GM19452 (cell line): ENCODE results near the gene TMEM52.
A peak's percentile ranks its signal among the peaks of the same experiment; 100 is the strongest.

Source experiments
- ATAC-seq: cut with Tn5 transposase; IDR thresholded peaks from one replicate; pipeline ENCODE4 v1.9.1; 2021; ENCODE audit not compliant: unreplicated experiment

The TMEM52 gene

GRCh38 chr1:1915911-1916840, 2.9 kb downstream of the TMEM52 start:
- no peak for ATAC-seq

DNA sequence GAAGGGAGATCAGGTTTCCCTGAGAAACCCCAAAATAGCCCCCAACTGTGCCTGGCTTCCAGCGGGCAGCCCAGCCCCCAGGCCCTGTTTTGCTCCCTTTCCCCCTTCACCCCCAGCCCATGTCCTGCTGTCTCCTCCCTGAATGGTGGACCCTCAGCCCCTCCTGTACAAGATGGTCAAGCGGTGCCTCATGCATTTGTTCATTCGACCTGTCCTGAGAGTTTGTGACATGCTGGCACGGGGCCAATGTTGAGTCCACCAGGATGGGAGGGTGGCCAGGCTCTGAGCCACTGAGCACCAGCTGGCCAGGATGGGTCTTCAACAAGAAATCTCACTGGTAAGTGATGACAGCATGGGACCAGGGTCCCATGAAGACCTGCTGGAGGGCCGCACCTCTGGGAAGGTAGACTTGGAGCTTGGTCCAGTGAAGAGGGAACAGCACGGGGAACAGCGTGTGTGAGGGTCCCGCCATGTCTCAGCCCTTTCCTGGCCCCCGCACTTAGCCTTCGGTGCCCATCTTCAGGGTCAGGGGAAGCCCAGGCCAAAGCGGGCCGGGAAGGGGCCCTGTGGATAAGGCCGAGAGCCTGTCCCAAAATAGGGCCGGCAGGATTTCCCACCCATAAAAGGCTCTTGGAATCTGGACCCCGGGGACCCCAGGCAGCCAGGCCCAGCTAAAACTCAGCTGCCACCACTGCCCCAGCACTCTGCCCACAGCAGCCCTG, 3.9 kb downstream of the TMEM52 start, which contains the start of gene CALML6:
Gene CALML6 (plus strand): TSS at position 290 of the 722 bp plus-strand sequence. CDS start 21 bp downstream, at position 311.
- ATAC-seq, result no peak

GRCh38 chr1:1914101-1914970, 4.7 kb downstream of the TMEM52 start:
- ATAC-seq, result no peak

GRCh38 chr1:1911350-1912041, 7.6 kb downstream of the TMEM52 start:
- ATAC-seq, result no peak

DNA sequence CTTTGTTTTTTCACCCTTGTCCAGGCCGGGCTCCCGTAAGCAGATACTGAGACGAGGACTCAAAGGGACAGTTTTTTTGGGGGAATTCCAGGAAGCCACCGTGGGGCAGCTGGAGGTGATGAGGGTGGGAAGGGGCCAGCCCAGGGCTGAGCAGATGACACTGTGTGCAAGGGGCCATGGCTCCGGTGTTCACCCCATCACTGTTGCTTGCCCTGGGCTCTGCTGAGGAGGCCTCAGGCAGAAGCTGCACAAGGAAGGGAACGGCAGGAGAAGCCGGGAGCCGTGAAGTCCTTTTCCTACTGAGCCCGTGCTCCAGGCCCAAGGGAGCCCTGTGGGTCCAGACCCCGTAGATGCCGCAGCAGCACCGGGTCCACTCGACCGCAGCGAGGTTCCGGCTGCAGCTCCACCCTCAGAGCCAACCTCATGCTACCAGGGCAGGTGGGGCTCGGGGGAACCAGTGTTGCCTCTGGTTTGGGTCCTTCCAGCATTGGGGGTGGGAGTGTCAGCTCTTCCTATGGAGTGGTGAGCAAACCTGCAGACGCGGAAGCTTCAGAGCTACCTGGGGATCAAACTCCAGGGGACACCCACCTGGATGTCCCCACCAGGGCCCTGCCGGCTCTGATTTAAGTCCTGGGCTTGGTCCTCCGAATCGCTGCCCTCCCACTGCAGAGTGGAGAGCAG, 8.3 kb downstream of the TMEM52 start:
- ATAC-seq, result no peak

GRCh38 chr1:1910033-1910465, 9.0 kb downstream of the TMEM52 start:
- no peak for ATAC-seq

DNA sequence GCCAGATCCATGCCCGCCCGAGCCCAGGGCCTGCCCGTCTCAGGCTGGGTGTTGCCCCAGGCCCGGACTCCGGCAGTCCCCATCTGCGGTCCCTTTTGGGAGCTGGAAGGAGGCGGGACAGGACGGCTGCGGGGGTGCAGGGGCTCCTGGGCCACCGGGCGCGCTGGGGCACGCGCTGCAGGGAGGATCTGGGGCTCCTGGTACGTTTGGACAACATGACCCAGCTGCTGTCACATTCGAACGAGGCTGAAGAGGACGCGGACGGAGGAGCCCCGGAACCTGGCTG, 10.6 kb downstream of the TMEM52 start:
- peak; percentile 4 for ATAC-seq

- no peak for ATAC-seq
These were observed 11.9 kb downstream of the TMEM52 start for GRCh38 chr1:1907098-1907736.

DNA sequence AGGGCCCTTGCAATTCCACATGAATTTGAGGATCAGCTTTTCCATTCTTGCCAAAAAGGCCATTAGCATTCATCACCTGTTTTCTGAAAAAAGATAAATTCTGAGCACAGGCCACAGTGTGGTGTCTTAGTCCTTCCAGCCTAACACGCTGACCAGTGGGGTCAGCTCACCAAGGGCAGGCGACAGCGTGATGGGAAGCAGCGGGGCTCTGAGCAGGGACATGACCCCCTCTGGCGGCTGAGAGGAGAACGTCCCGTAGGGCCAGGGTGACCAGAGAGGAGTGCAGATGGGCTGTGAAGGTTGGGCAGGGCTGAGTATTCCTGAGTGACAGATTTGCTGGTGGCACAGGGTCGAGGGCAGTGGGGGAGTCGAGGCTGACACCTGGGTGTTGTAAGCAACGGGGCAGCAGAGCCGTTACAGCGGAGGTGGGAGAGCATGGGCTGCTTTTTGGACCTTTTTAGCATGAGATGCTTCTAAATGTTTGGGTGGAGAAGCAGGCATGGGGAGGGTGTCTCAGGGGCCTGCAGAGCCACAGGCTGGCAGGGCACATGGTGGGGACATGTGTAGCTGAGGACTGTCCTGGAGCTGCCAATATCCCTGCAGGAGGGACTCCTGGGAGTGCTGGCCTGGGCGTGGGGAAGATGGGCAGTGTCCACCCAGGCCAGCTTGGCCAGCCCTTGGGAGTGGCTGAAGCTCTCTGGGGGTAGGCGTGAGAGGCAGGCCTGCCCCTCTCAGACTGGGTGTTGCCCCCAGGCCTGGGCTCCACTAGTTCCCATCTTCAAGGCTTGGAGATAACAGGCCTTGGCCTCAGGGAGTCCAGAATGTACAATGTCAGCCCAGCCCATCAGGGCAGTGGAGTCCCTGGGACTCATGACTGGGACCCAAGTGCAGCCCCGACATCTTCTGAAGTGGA, 12.6 kb downstream of the TMEM52 start:
- no peak for ATAC-seq

DNA sequence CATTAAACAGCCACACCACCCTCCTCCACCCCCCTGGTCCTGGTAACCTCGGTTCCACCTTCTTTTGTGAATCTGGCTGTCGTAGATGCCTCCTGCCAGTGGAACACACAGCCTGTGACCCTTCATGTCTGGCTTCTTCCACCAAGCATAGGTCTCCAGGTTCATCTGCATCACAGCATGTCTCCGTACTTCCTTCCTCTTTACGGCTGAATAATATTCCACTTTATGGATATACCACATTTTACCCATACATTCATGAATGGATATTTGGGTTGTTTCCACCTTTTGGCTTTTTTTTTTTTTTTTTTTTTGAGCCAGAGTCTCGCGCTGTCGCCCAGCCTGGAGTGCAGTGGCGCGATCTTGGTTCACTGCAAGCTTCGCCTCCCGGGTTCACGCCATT, 15.9 kb downstream of the TMEM52 start:
- ATAC-seq, result no peak

- no peak for ATAC-seq
These were observed 17.3 kb downstream of the TMEM52 start for GRCh38 chr1:1901641-1902294.

DNA sequence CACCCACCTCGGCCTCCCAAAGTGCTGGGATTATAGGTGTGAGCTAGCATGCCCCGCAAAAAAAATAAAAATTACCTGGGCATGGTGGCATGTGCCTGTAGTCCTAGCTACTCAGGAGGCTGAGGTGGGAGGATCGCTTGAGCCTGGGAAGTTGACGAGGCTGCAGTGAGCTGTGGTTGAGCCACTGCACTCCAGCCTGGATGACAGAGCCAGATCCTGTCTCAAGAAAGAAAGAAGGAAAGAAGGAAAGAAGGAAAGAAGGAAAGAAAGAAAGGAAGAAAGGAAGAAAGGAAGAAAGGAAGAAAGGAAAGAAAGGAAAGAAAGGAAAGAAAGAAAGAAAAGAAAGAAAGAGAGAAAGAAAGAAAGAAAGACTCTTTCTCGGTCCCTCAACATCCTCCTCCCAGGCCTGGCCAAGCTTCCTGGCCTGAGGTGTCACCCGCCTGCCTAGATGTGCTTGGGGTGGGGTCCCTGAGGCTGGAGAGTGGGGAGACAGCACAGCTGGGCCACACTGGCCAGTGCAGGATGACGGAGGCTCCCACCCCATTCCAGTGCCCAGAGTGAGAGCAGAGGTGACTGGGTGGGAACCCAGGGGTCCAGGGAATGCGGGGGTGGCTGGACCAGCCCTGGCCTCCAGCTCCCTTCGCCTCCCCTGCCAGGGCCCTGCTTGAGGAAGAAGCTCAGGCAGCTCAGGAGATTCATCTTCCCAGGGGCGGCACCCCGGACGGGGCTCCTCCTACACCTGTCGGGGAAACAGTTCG, 18.0 kb downstream of the TMEM52 start:
- no peak for ATAC-seq

DNA sequence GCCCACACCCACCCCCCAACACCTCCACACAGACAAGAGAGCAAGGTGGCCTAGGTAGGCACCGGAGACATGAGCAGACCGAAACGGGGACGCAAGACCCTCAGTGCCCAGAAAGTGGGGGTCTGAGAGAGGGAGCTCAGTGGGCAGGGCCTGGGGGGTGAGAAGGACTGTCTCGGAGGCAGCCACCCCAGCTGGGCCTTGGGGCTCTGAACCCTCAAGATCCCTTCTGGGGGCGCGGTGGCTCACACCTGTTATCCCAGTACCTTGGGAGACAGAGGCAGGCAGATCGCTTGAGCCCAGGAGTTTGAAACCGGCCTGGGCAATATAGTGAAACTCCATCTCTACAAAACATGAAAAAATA, 19.1 kb downstream of the TMEM52 start:
- no peak for ATAC-seq

GRCh38 chr1:1899266-1899966, 19.7 kb downstream of the TMEM52 start:
- ATAC-seq, result no peak

DNA sequence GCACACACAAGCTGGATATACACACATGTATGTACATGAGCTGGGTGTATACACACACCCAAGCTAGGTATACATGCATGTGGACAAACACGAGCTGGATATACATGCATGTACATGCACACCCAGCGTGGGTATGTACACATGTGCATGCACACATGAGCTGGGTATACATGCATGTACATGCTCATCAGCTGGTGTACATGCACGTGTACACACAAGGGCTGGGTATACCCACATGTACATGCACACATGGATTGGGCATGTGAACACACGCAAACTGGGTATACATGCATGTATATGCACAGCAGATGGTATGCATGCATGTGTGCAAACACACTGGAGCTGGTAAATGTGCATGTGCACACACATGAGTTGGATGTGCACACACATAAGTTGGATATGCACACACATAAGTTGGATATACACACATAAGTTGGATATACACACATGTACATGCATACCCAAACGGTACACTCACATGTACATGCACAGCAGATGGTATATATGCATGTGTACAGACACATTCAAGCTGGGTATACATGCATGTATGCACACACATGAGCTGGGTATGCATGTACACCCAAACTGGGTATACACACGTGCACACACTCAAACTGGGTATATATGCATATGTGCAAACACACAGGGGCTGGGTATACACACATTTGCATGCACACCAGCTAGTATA, 20.7 kb downstream of the TMEM52 start:
- ATAC-seq, result no peak
